Measurements from ENCODE around the gene SLC8A1.

SLC8A1 gene

DNA sequence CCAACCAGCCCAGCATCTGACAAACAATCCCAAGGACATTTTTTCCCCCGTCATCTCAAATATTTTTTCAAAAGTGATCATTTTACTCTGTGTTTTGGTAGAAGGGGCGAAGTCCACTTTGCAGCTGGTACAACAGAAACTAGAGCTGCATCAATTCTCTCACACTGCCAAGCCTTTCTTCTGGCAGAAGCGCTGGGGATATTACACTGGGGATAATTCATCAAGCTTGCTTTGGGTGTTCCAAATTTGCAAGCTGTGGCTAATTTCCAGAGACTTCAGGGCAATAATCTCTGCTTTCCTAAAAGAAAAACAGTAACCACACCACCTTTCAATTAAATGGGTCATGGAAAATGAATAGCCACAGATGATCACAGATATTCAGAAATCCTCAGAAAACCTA lies 238.3 kb downstream of the SLC8A1 start:
- Histone ChIP-seq H3K27me3 (no peaks in the 10 kb centered on the region), H3K4me3 (no peak overlapping the region), H3K36me3 (no peaks in the 10 kb centered on the region), H3K9me3 (no peaks in the 10 kb centered on the region), H3K27ac (no peak overlapping the region), H3K4me1 (peaks cover 0 to 3% (median under 1%) of the 10 kb centered on the region in 4 donors)
- intact Hi-C loops (cut with DNase I; ENCODE audit: low total_unique reads), result no loop called here
- DNase-seq, result no peak
- TF ChIP-seq, protein P1, sequence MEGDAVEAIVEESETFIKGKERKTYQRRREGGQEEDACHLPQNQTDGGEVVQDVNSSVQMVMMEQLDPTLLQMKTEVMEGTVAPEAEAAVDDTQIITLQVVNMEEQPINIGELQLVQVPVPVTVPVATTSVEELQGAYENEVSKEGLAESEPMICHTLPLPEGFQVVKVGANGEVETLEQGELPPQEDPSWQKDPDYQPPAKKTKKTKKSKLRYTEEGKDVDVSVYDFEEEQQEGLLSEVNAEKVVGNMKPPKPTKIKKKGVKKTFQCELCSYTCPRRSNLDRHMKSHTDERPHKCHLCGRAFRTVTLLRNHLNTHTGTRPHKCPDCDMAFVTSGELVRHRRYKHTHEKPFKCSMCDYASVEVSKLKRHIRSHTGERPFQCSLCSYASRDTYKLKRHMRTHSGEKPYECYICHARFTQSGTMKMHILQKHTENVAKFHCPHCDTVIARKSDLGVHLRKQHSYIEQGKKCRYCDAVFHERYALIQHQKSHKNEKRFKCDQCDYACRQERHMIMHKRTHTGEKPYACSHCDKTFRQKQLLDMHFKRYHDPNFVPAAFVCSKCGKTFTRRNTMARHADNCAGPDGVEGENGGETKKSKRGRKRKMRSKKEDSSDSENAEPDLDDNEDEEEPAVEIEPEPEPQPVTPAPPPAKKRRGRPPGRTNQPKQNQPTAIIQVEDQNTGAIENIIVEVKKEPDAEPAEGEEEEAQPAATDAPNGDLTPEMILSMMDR (IDR thresholded peaks at IDR 0.05), result no peak

DNA sequence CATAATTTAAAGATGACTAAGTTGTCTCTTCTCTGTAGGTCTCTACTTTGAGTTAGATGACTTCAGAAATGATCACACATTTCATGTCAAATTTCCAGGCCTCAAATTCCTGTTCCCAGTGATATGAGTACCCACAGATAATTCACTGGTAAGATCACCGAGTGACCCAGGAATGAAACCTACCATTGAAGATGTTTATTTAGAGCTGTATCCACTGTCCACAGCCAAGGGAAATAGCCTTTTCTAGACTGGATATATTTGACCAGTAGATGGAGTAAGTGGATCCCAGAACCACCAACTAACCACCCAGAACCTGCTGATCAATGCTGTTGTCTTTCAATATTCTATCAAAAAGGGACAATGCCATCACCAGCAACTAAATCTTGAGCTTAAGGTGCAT lies 238.8 kb downstream of the SLC8A1 start:
- Histone ChIP-seq H3K27me3 (no peaks in the 10 kb centered on the region), H3K27ac (no peak overlapping the region), H3K36me3 (no peaks in the 10 kb centered on the region), H3K4me1 (peaks cover 0 to 3% (median 0%) of the 10 kb centered on the region in 4 donors), H3K4me3 (no peak overlapping the region), H3K9me3 (no peaks in the 10 kb centered on the region)
- TF ChIP-seq, protein P1 (IDR thresholded peaks at IDR 0.05), result peak in 1 of 2 experiments; percentile 40
- no peak for DNase-seq
- intact Hi-C loops (cut with DNase I; ENCODE audit: low total_unique reads), result no loop called here

GRCh38 chr2:40210968-40211353 lies 240.9 kb downstream of the SLC8A1 start:
- no peak overlapping the region for H3K4me3 ChIP-seq
- no peak overlapping the region for H3K27ac ChIP-seq
- H3K4me1 ChIP-seq, result peaks cover 0 to 3% (median 0%) of the 10 kb centered on the region in 4 donors
- intact Hi-C loops (cut with DNase I; ENCODE audit: low total_unique reads), result no loop called here
- H3K9me3 ChIP-seq, result no peaks in the 10 kb centered on the region
- H3K27me3 ChIP-seq, result no peaks in the 10 kb centered on the region
- no peaks in the 10 kb centered on the region for H3K36me3 ChIP-seq
- TF ChIP-seq, protein P1 (IDR thresholded peaks at IDR 0.05), result no peak
- DNase-seq, result no peak

DNA sequence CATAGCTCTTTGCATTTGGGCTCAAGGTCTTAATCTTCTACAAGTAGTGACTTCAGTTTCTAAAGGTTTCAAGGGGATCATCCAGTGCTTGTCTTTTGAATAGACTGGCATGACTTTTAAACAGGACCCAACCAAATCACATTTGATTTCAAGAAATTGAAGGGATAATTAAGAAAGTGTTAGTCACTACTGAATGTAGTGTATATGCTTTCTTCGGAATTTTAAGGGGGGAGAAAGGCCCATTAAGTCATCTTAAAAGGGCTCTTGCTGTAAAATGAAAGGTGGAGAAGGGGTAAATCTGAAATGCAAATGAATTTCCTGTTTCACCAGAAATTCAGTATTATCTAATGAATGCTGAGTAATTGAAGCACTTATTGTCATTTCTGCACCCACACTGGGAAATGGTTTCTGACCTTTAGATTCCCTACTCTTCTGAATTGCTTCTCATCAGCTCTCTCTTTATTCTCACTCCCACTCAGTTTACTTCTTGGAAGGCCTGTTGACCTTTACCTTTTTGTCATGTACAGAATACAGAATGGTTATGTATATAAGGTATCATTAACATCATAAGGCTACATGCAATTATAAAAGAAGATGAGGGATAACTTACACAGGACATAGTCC lies 241.4 kb downstream of the SLC8A1 start:
- DNase-seq, result no peak
- H3K4me3 ChIP-seq, result no peak overlapping the region
- H3K9me3 ChIP-seq, result no peaks in the 10 kb centered on the region
- no peaks in the 10 kb centered on the region for H3K36me3 ChIP-seq
- no peak overlapping the region for H3K27ac ChIP-seq
- peaks cover 0 to 3% (median 0%) of the 10 kb centered on the region in 4 donors for H3K4me1 ChIP-seq
- intact Hi-C loops (cut with DNase I; ENCODE audit: low total_unique reads), result no loop called here
- TF ChIP-seq, protein P1 (IDR thresholded peaks at IDR 0.05), result no peak
- H3K27me3 ChIP-seq, result no peaks in the 10 kb centered on the region

GRCh38 chr2:40209761-40210160 lies 242.1 kb downstream of the SLC8A1 start:
- TF ChIP-seq, protein P1 (IDR thresholded peaks at IDR 0.05), result no peak
- H3K4me3 ChIP-seq, result no peak overlapping the region
- intact Hi-C loops (cut with DNase I; ENCODE audit: low total_unique reads), result no loop called here
- H3K9me3 ChIP-seq, result no peaks in the 10 kb centered on the region
- H3K27me3 ChIP-seq, result no peaks in the 10 kb centered on the region
- peaks cover 0 to 3% (median 0%) of the 10 kb centered on the region in 4 donors for H3K4me1 ChIP-seq
- no peak overlapping the region for H3K27ac ChIP-seq
- no peak for DNase-seq
- H3K36me3 ChIP-seq, result no peaks in the 10 kb centered on the region

DNA sequence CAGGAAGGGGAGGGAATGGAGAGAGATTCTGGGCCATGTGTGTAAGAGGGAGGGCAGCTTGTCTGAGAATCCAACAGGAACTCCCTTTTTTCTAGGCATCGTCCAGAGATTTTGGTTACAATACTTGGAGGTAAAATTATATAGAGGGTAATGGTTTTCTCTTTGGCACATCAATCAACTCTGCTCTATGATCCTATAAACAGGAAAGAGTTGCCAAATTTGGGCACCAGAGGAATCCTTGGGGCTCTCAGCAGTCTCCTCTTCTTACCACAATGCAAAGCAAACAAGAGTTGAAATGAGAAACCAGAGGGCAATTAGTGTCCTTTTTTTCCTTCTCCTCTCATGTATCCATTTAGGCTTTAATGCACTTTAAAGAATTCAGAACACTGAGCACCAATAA lies 243.4 kb downstream of the SLC8A1 start:
- no peaks in the 10 kb centered on the region for H3K9me3 ChIP-seq
- no peak for DNase-seq
- no peak overlapping the region for H3K4me3 ChIP-seq
- no peaks in the 10 kb centered on the region for H3K27me3 ChIP-seq
- no peak overlapping the region for H3K27ac ChIP-seq
- H3K36me3 ChIP-seq, result no peaks in the 10 kb centered on the region
- TF ChIP-seq, protein P1 (IDR thresholded peaks at IDR 0.05), result no peak
- H3K4me1 ChIP-seq, result peaks cover 0 to 2% (median 0%) of the 10 kb centered on the region in 4 donors
- intact Hi-C loops (cut with DNase I; ENCODE audit: low total_unique reads), result no loop called here
